NCI-H510A treated with DMSO at 0.1 percent for 48 hours (cell line): ENCODE measurements around the gene KCNN3.

ENCODE experiments used
- DNase-seq: peaks from one replicate; lab custom pipeline; 2025; lab: John Stamatoyannopoulos, UW

KCNN3 gene

DNA sequence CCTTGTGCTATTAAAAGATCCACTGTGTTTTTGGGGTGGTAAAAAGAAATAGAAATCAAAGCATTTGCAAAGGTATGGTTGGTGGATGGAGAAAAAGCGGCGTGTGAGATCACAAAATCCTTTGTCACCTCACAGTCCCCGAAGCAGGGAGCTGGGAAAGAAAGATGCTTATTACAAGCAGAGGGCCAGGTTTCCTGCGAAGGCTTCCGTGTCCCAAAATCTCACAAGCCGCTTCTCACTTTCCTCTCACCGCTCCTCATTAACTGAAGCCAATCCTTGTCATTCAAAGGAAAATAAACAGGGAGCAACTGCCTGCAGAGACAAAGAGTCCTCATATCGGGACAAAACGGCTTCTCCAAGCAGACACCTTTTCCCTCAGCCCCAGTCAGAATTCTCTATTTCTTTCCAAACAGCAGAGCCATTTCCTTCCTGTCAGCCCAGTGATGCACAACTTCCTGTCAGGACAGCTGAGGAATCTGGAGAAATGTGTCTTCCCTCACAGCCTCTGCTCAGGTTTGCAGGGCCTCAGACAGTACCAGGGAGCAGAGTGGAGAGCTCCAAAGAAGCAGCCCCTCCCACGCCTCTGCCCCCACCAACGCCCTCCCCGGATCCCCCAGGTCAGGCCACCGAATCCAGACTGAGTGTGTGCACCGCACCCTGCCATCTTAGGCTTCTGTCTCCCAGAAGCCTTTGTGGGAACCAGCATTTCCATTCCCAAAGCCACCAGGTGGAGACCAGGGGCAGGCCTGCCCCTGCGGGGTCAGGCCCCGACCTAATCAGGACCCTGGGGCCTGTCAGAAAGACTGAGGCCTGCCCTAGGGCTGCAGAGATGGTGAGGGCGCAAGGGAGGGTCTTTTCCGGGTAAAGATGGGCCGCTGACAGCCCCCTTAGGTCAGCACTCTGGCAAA lies 29.6 kb downstream of the KCNN3 start:
- DNase-seq = no peak

GRCh38 chr1:154839691-154840090 lies 30.4 kb downstream of the KCNN3 start:
- no peak for DNase-seq

GRCh38 chr1:154838988-154839387 lies 31.1 kb downstream of the KCNN3 start:
- DNase-seq = no peak

DNA sequence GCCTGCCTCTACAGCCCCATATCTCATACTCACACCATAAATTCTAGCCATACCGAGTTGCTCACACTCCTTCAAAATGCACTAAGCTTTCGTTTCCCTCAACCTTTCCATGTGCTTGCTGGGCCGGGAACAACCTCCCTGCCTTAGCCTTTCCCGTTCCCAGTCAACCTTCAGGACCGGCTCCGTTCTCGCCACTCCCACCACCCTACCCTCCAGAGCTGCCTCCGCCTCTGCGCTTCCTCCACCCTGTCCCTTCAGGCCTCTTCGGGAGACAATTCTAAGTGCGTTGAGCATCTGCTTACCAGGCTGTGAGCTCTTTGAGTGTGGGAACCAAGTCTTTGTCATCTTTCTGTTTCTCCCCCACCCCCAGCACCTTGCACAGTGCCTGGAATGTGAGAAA lies 31.6 kb downstream of the KCNN3 start:
- DNase-seq = no peak

GRCh38 chr1:154837672-154838171 lies 32.4 kb downstream of the KCNN3 start:
- DNase-seq = peak; percentile 58

DNA sequence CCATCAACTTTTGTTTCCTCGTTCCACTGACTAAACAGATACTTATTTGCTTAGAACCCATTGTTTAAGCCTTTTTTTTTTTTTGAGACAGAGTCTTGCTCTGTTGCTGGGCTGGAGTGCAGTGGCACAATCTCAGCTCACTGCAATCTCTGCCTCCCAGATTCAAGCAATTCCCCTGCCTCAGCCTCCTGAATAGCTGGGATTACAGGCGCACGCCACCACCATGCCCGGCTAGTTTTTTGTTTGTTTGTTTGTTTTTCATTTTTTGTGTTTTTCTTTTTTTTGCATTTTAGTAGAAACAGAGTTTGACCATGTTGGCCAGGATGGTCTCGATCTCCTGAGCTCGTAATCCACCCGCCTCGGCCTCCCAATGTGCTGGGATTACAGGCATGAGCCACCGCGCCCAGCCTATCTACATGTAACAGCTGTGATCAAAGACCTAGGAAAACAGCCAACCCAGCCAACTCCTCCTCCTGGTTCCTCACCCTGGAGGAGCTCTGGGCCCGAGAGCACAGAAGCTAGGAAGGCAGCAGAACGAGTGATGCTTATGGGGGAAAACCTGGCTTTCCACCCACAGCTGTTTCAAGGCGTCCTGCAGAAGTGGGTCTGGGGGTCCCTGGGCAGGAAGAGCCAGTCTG lies 32.9 kb downstream of the KCNN3 start:
- no peak for DNase-seq

DNA sequence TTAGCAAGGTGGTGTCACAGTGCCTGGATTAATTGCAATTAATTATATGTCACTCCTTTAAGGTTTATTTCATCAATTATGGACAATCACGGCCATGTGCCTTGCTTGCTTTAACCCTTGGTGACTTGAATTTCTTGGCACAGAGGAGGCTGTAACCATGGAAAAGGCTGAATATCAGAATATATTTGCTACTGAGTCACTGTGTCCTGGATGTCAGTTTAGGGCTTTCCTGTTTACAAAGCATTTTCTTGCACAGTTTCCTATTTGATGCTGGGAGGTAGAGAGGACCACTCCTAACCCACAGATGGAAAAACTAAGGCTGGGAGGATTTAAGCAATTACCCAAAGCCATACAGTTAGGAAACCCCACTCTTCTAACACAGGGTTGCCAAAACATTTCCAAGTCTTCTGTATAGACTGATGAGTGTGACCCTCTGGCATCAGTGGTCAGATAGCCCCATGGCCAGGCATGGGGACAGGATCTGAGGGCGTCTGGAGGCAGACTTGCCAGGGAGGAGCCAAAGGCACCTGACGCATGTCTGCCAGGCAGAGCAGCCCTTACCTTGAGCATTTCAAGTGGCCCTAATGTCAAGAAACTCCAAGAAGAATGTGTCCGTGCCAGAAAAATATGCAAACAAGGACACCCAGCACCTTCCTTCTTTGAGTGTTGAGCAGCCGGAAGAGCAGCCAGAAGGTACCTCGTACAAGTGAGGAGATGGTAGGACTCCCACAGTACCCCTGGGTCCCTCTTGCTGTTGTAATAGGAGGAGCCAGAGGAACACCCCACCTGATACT lies 34.4 kb downstream of the KCNN3 start:
- no peak for DNase-seq

GRCh38 chr1:154833841-154834240 lies 36.2 kb downstream of the KCNN3 start:
- DNase-seq = no peak

DNA sequence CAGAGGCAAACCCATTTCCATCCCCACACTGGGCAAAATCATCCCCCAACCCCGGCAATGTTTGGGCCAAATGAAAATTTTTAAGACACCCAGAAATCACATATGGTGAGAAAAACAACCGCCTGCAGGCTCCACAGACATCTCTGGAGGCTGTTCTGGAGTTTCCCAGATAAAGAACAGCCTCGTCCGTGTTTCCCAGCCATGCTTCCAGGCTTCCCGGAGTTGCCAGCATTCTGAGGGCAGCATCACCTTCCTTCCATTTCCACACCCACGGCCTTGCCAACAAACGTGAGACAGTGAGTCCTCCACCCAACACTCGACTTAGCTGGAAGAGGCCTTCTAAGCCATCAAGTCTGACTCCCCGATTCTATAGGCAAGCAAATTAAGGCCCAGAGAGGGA lies 36.9 kb downstream of the KCNN3 start:
- DNase-seq = no peak

DNA sequence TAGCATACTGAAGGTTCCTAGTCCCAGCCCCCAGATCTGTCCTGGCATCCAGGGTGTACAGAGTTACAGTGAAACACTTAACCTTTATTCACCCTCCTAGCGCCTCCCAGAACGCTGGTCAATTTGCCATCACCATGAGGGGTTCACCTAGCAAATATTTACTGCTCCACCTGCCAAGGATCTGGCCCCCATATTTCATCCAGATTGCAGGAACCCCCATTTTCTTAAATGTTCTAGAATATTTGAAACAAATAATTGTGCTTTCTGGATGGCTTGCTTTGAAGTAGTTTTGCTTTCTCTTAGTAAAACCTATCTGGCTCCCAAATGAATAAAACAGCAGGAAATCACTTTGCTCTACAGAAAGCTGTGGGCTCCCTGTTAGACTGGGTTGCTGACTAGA lies 37.7 kb downstream of the KCNN3 start:
- no peak for DNase-seq

DNA sequence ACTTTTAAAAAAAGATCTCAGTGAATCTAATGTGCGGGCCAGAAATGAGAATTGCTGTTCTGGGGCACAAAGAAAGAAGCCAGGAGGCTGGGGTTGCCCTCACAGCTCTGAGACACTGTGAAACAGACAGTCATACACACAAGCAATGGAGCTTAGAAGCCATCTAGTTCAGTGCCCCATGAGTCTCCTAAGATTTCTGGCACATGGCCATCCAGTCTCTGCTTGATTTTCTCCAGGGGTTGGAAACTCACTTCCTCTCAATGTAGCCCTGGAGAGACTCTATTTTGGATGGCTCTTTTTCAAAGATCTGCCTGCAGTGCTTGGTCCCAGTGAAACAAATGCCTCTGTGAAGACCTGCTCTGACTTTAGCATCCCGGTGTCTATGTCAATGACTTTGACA lies 38.6 kb downstream of the KCNN3 start:
- no peak for DNase-seq

DNA sequence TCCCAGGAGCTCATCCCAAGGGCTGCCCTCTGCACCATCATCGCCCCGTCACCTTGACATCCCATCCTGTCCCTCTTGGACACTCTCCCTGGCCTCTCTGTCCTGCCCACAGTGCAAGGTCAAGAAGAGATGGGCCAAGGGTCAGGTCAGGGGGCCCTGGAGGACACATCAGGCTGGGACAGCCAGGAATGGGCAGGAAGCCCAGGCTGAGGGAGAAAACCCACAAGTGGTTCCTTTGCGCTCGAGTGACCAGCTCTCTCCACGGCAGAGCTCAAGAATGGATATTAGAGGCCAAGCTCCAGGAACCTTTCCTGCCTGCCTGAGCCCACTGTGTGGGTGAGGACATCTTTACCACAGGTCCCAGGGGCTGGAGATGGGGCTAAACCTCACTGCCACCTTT lies 41.0 kb downstream of the KCNN3 start:
- DNase-seq = no peak

GRCh38 chr1:154824179-154825000 lies 45.7 kb downstream of the KCNN3 start:
- no peak for DNase-seq

GRCh38 chr1:154822717-154823116 lies 47.4 kb downstream of the KCNN3 start:
- no peak for DNase-seq

DNA sequence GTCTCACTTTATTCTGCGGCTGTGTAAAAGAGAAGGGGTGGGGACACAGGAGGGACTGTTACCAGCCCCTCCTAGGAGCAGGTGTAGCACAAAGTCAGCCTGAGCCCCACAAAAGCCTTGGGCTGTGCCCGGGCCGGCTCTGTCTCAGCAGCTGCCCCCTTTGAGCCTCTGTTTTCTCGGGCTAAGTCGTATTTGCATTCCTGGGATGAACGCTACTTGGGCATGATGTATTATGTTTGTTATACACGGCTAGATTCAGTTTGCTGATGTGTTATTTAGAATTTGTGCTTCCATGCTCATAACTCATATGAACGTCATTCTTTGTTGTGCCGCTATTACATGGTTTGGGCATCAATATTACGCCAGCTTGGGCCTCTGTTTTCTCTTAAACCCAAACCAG lies 47.8 kb downstream of the KCNN3 start:
- DNase-seq = no peak

- DNase-seq = no peak
These were observed 49.0 kb downstream of the KCNN3 start for GRCh38 chr1:154821083-154821482.

GRCh38 chr1:154820646-154821045 lies 49.4 kb downstream of the KCNN3 start:
- DNase-seq = no peak

- no peak for DNase-seq
These were observed 50.2 kb downstream of the KCNN3 start for GRCh38 chr1:154819628-154820590.

GRCh38 chr1:154818911-154819310 lies 51.2 kb downstream of the KCNN3 start:
- no peak for DNase-seq

DNA sequence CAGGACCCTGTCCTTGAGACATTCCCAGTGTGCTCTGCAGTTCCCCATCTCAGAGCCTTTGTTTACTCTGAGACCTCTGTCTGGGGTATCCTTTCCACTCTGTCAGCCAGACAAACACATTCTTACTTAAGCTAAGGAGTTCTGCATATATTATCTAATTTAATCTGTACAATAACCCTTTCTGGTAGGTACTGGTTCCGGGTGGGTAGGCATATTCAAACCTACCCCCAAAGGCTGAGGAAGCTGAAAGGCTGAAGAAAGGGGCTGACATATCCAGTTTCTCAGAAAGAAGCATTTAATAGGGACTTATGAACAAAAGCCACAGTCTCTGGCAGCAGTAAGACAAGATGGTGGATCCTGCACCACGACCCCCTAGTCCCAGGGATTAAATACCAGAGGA lies 53.1 kb downstream of the KCNN3 start:
- no peak for DNase-seq
